Endothelial cell of hepatic sinusoid (primary cell): ENCODE results near the gene RBM7.

ENCODE experiments used
- in situ Hi-C: cut with HindIII; loops from 2 replicates; pipeline ENCODE4 v1.10.0; 2017; ENCODE audit warnings: low sequenced_read_pairs

The RBM7 gene

DNA sequence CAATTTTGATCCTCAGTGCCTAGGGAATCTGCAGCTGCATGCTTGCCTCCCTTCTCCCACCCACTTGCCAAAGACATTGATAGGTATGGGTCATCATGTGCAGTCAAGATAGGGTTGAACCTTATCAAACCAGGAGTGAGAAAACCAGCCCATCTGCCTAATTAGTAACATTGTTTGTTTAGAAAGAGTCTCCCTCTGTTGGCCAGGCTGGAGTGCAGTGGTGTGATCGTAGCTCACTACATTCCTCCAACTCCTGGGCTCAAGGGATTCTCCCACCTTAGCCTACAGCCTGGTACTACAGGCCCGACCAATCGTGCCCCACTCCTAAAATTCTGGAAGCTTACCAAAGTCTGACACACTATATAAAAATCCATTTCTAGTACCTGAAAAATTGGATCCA is 4.7 kb upstream of the RBM7 start:
- in situ Hi-C loops = no loop called here

DNA sequence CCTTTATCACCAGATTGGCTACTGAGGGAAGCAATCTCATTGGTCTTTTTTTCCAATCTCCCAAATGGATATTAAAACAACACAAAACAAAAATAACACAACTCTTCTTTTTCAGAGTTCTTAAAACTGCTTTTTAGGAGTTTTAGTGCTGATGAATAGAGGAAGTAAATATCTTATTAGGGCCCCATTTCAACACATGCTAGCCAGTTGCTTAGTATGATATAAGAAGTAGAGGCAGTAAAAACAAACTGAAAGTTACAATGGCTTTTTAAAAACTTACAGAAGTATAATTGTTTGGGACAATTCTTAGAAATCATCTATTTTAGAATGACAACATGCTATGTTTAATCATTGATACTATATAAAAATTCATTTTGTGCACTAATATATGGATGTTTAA is 3.5 kb upstream of the RBM7 start:
- in situ Hi-C loops = no loop called here

DNA sequence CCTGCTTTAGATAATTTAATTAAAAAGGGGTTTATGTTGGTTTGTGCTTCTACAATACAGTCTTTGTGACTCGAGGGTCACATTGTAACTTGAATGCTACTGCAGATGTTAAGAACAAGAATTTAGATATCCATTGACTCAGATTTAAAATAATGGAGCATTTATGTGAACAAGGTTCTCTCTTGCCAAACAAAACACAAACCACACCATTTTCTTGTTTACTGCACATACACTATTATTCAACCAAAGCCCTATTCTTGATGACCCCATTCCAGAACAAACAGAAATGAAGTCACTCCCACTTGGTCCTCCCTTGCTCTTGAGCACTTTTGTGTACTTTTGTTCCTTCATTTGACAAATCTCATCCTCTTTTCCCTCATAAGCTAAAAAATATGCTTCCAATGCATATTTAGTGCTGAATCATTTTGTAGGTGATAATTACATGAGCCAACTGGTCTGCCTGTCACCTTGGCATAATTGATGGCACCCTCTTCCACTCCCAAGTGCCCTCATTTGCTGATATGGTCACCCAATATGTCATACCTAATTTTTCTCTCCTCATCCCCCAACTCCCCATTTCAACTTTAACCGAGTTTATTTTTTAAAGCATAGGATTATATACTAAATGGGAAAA is 3.0 kb upstream of the RBM7 start:
- in situ Hi-C loops = no loop called here

DNA sequence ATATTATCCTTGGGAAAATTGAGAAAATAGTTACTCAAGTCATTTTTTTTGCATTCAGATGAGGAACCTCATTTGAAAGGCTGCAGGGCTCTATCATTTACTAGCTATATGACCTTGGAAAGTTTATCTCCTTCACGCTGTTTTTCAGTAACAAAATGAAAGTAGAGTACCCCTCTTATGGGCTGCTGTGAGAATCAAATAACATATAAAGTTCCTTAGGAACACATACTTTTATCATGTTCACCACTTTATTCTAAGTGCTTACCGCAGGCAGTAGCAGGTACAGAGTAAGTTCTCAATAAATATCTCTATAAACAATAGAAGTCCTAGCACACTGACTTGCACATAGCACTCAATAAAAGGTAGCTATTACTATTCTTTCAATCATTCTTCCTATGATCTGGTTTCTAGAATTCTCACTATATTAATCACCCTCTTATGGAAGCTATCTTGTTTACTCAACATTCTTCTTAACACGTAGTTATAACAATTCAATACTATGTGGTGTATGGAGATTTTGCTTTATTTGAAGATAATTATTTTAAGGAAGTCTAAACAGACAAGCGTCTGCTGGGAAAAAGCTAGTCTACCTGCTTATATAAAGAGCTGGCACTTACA is 2.1 kb upstream of the RBM7 start:
- in situ Hi-C loops = no loop called here

DNA sequence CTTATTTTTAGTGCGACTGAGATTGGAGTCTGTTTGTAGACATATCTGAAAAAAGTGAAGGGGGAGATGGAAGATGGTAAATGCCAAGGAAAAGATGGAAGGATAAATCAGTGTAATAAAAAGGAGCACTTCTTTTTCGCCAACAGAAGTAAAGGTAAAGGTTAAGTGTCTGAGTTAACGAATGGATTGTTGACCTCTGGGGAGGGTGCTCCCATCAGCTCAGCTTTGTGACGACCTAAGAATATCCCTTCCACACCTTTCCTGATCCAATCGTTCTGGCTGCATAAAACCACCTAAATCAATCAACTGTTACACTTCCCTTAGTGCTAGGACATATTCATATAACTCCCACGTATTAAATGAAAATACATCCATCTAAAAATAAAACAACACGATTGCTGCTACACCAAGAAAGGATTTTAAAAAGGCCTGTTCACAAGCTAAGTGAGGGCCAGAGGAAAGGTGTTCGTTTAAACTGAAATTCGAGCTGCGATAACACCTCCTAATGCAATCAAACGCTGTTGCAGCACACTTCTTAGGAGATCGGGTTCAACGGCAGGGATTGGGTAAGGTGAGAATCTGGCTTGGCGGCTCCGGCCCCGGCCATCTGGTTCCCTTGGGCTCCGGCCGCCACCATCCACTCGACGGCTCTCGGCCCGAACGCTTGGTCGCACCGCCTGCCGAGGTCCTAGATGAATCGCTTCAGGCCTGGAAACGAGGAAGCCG is 813 bp upstream of the RBM7 start:
- in situ Hi-C loops = no loop called here

DNA sequence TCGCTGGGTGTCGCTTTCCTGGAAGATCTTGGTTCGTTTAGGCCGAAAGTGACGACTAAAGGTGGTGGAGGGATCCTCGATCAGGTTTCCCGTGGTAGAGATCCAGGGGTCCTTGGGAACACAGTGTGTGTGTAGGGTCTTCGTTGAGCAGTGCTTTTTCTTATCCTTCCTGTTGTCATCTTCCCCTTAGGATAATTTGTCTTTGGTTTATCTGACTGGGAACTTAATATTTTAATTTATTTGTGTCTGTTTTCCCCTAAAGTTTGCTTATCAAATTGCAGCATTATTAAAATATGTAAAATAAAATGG is 403 bp downstream of the RBM7 start:
- in situ Hi-C loops = no loop called here

DNA sequence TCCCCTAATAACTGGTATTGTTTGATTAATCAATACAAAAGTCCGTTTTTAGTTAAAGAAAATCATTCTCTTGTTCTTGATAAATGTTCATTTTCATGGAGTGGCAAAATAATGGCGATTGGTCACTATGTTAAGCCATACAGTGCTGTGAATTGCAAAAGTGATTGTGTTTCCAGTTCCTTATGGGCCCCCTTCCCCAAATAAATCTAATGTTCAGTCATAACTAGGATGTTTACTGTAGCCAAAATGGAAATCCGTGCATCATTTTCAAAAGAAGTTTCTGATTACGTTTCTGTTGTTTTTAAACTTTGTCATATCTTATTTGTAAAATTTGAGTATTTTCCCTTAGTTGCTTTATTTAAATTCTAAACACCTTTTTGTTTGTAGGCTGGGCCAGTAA is 845 bp downstream of the RBM7 start:
- in situ Hi-C loops = no loop called here

DNA sequence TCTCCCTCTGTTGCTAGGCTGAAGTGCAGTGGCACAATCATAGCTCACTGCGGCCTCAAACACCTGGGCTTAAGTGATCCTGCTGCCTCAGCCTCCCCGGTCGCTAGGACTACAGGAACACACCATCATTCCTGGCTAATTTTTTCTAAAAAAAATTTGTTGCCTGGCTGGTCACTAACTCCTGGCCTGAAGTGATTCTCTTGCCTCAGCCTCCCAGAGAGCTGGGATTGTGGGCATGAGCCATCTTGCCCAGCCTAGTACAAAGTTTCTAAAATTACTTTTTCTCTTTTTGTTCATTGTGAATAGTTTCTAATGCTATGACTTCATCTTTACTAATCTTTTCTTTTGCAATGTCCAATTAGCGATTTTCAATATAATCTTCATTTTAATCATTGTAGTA is 12.5 kb downstream of the RBM7 start:
- in situ Hi-C loops = no loop called here

DNA sequence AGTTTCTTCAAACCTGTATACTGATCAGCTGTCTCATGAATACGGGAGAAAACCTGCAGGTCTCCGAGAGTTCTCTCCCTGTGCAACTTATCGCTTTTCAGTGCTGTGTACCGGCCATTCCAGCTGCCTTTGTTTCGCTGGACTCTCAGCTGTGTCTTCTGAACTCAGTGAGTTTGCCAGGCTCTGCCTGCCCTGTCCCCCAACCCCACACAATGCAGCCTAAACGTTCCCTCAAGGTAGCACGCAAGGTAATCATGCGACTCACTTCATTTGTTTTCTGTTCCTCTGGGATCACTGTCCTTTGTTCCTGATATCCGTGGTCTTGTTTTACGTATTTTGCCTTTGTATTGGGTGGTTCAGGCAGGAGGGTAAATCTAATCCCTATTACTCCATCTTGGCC is 13.5 kb downstream of the RBM7 start:
- in situ Hi-C loops = no loop called here

DNA sequence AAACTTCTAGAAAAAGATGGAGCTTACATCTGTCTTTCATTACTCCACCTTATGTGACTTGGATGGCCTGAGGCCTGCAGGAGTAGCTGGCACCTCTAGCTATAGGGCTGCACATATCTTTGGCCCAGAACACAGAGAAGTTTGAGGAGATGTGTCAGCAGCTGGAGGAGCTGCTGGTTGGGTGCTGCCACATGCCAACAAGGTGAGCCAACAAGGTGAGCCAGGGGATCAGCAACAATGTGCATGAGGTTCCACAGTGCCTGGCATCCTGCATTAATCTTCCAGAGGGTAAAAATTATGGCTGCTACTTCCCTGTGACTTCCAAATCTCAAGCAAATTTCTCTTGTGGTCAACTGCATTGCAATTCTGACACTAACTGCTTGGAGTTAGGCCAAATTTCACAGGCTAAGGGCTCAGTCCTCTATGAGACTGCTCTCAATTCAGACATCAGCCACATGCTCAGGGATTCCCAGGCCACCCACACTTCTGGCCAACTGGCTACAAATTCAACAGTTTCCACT is 16.0 kb downstream of the RBM7 start:
- in situ Hi-C loops = no loop called here

DNA sequence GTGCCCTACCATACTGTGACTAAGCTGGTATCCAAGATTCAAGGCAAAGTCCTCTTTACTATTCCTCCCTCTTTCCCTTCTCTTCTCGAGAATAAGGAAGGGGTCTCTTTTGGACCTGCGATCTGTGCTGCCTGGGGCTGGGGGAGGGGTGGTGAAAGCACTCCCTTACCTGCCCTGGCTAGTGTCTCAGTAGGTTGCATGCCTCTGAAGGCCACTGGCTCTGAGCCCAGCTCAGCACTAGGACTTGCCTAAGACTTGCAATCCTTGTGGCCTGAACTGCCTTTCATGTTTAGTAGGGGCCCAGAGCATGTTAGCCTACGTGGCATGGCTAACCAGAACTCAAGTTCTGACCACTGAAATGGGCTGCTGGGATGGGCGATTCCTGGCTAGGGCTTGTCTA is 25.8 kb downstream of the RBM7 start:
- in situ Hi-C loops = no loop called here

DNA sequence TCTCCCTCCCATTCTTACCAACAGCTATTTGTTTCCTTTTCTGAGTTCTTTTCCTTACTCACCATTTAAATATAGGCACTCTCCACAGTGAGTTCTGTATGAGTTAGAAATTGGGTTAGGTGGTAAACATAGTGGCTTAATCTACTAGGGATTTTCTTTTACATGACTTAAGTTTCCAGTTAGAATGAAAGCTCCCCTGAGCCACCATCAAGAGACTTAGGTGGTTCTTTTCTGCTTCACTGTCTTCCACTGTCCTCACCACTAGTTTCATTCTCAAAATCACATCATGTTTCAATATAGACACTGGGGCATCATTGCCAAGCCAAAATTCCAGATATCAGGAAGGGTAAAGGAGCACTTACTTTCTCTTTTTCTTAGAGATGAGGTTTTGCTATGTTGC is 29.8 kb downstream of the RBM7 start:
- in situ Hi-C loops = no loop called here

DNA sequence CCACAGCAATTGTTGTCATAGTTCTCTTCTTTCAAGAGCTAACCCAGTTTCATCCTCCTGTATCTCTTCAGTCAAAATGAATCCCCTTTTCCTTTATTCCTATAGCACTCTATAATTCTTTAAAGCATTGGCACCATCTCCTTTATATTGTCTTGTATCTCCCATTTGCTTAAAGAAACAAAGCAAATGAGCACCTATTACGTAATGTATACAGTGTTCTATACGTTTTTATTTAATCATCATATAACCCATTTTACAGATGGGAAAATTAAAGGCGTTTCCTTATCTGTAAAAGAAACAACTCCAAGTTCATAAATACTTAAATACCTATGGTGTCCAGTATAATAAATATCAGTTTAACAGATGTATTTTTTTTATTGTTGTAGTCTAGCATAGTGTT is 32.4 kb downstream of the RBM7 start:
- in situ Hi-C loops = no loop called here

DNA sequence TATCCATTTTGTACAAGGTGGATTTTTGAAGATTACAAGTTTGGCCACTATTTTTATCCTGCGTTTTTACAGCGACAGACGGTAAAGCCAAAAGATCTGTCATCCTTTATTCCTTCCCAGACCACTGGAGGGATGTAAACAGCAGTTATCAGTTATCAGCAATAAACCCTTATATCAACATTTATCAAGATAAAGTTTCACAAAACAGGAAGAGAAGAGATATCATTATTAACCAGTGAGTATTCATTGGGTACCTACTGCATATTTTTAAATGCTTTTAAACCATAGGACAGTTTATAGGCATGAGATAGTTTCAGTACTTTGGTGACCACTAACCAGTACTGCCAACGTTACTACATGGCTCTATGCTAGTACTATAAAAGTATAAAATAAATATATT is 32.9 kb downstream of the RBM7 start:
- in situ Hi-C loops = no loop called here

DNA sequence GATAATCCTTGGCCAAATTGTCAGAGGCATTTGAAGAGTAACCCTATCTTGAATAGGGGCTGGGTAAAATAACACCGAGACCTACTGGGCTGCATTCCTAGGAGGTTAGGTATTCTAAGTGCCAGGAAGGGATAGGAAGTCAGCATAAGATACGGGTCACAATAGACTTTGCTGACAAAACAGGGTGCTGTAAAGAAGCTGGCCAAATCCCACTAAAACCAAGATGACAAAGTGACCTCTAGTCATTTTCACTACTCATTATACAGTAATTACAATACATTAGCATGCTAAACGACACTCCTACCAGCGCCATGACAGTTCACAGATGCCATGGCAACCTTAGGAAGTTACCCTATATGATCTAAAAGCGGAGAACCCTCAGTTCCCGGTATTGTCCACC is 37.8 kb downstream of the RBM7 start:
- in situ Hi-C loops = no loop called here

DNA sequence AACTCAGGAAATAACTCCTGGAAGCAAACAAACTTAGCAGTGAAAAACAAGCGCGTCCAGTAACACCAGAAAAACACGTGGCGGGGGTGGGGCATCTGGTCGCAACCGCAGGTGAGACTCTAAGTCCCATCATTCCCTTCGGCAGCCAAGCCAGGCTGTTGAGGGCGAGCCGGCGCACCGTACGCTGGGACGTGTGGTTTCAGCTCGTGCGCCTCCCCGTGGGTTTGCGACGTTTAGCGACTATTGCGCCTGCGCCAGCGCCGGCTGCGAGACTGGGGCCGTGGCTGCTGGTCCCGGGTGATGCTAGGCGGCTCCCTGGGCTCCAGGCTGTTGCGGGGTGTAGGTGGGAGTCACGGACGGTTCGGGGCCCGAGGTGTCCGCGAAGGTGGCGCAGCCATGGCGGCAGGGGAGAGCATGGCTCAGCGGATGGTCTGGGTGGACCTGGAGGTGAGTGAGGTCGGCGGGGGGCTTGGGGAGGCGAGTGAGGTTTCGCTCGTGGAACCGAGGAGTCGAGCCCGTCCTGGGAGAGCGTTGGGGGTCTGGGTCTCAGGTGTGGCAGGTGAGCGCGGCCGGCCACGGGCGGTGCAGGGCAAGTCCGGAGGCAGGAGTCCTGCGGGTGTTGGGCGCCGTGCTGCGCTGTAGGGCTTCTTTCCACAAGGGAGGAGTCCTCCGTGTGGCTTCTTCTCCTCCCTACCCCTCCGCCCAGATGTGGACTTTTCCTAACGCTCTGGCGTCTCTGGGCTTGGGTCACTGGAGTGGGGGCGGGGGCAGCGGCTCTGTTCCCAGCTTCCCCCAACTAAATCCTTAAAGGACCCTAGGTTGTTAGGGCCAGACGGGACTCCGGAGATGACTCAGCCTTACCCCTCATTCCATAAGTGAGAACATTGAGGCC is 39.0 kb downstream of the RBM7 start, which contains the start of gene REXO2:
Gene REXO2, plus strand, starts transcription at position 239 of the 892 bp plus-strand sequence. Its CDS starts 62 bp downstream, at position 301.
- in situ Hi-C loops = no loop called here

DNA sequence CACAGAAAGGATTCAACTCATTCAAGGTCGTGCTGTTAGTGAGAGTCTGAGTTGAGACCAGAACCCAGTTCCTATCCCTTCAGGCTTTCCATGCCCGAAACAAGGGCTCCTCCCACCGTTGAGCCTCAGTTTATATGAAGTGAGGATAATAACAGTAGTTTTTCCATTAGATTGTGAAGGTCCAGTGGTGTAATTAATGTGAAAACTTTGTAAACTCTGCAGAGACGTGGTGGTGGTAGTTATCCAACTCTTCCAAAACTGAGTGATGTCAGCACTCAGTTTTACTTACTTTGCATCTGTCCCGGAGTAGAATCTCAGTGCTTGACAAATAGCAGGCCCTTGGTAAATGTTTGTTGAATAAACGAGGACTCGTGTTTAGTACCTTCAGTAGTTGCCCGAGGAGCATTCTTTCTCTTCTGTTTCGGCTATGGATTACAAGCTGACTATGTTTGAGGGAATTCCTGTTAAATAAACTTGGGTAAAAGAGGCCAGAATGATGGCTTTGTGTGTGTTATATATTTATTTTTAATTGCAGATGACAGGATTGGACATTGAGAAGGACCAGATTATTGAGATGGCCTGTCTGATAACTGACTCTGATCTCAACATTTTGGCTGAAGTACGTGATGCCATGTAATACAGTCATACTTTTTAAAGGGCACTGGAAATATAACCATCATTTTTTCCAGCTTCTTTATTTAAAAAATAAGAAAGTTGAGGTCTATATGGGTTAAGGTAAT is 39.8 kb downstream of the RBM7 start:
- in situ Hi-C loops = no loop called here

DNA sequence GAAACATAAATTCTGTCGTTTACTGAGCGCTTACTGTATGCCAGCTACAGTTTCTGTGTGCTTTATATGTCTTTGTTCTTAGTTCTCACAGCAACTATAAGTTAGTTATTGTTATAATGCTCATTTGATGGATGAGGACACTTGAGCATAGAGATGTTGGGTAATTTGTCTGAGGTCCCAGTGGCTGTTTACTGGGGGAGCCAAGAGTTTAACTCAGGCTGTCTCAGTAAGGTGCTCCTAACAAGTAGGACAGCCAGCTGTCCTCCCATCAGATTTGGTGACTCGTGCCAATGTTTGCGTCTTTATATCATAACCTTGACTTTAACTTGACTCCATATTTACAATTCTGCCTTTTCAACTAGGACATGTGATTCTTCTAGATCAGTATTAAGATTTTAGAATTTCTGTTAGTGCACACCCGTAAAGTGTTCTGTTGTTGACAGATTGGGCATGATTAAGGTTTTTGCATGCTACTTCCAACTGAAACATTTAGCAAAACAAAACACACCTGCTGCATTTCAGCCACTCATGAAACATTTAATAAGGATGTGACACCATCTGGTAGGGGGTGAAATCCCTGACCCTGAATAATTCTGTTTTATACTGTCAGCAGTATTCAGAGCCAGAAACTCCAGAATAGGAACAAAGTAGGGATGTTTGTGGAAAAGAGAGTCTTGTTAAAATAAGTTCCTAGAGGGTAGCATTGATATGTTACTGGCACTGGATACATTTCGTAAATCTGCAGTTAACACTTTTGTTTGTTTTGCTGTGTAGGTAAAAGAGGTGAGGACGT is 40.7 kb downstream of the RBM7 start:
- in situ Hi-C loops = no loop called here

DNA sequence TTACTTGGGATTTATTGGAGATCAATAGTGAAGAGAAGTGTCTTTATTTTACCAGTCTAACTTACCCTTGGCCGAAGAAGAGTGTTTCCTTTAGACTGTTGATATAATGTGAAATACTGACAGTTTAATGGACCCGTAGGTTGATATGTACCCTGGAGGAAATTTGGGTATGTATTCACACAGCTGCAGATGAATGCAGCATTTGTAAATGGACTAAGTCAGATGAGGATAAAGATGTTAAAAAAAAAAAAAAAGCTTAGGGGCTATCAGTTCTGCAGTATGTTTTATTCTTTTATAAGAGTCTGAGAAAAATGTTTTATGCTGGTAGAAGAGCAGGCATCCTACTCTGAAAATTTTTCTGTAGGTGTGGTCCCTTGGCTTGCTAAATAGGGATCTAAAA is 41.5 kb downstream of the RBM7 start:
- in situ Hi-C loops = no loop called here

DNA sequence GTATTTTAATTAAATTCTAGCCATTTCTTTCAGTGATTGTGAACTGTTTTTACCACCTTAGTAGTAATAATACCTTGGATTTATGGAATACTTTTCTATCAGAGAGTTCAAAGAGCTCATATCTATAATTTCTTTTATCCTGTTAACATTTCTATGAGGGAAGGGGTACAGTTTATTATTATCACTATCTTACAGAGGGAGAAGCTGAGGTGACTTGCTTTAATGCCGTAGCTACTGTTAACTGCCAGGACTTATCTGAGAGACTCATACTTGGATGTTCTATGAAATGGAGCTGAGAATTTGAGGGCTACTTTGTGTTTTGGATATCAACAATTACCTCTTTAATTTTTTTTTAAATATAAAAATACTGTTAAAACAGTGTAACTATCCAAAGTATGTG is 42.1 kb downstream of the RBM7 start:
- in situ Hi-C loops = no loop called here
